ENCODE measurements around the gene USE1. TPM values are rescaled to one million over a fixed set of nuclear protein-coding genes. Genes with fewer than 3 reads are reported as not detected.

Gene USE1
- total RNA-seq, 4 donors from 2014 or later, result 7.7 to 13.6 (median 11.2) TPM

DNA sequence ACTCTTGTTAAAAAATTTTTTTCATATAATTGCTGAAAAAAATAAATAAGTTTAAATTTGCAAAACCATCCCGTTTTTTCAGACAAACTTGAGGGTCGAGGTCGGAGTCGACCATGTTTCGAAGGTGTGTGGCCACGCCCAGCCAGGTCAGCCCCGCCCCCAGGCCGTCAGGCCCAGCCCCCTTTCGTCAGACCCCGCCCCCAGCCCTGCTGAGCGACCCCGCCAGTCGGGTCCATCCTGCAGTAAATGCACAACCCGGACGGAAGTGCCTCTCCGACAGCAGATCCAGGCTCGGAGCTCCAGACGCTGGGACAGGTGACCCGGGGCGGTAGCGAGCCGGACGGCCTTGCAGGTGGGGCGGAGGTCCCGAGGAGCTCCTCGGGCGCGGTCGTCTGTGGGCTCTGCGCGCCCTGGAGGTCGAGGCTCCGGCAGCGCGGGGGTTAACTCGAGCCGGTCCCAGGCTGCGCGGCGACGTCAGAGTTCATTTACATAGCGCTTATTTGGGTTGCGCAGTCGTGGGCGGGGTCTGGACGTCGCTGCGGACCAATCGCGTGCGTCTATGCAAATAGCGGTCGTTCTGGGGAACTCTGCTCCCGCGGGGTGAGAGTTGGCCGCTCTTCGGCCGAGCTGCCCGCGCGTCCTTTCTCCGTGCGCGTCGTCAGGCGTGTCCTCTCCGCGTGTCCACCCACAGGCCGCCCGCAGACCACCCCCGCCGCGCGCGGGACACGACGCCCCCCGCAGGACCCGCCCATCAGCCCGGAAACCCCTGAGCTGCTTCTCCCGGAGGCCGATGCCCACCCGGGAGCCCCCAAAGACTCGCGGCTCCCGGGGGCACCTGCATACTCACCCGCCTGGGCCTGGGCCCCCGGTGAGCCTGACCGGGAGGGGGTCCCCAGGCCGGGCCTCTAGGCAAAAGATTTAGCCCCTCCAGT lies 11.1 kb downstream of the USE1 start, which contains the start of gene OCEL1:
Gene OCEL1, plus strand, starts transcription at position 225 of the 932 bp plus-strand sequence. Its CDS starts 22 bp downstream, at position 247.
- DNase-seq, result peak; percentile 98 to 99 (median 99)
- no peaks in the 10 kb centered on the region for H3K27me3 ChIP-seq
- TF ChIP-seq CTCF (IDR thresholded peaks at IDR 0.05) (no peak), POLR2A (IDR thresholded peaks at IDR 0.05) (peak; percentile 71 to 82)
- peaks cover 0 to 9% (median 3%) of the 10 kb centered on the region in 4 donors for H3K4me1 ChIP-seq
- H3K36me3 ChIP-seq, result peaks cover 0 to 15% (median 0%) of the 10 kb centered on the region in 3 donors
- no peaks in the 10 kb centered on the region for H3K9me3 ChIP-seq
- H3K27ac ChIP-seq, result peak within 1 kb of the TSS; percentile 81 to 94 (median 92)
- H3K4me3 ChIP-seq, result peak within 1 kb of the TSS; percentile 50 to 79 (median 68)

- Histone ChIP-seq H3K27me3 (no peaks in the 10 kb centered on the region), H3K9me3 (no peaks in the 10 kb centered on the region), H3K27ac (no peak overlapping the region), H3K4me1 (peaks cover 0 to 9% (median 3%) of the 10 kb centered on the region in 4 donors), H3K4me3 (no peak overlapping the region), H3K36me3 (peaks cover 0 to 32% (median 0%) of the 10 kb centered on the region in 3 donors)
- DNase-seq, result no peak
- no peak for TF ChIP-seq POLR2A (IDR thresholded peaks at IDR 0.05)
- no peak for TF ChIP-seq CTCF (IDR thresholded peaks at IDR 0.05)
These were observed 12.7 kb downstream of the USE1 start for GRCh38 chr19:17227798-17228367.

- H3K9me3 ChIP-seq, result no peaks in the 10 kb centered on the region
- H3K4me1 ChIP-seq, result peaks cover 0 to 15% (median 8%) of the 10 kb centered on the region in 4 donors
- no peaks in the 10 kb centered on the region for H3K27me3 ChIP-seq
- no peak for DNase-seq
- H3K36me3 ChIP-seq, result peaks cover 0 to 40% (median 0%) of the 10 kb centered on the region in 3 donors
- TF ChIP-seq CTCF (IDR thresholded peaks at IDR 0.05), result no peak
- no peak for TF ChIP-seq POLR2A (IDR thresholded peaks at IDR 0.05)
- H3K27ac ChIP-seq, result no peak overlapping the region
- no peak overlapping the region for H3K4me3 ChIP-seq
These were observed 14.7 kb downstream of the USE1 start for GRCh38 chr19:17229890-17230289.

DNA sequence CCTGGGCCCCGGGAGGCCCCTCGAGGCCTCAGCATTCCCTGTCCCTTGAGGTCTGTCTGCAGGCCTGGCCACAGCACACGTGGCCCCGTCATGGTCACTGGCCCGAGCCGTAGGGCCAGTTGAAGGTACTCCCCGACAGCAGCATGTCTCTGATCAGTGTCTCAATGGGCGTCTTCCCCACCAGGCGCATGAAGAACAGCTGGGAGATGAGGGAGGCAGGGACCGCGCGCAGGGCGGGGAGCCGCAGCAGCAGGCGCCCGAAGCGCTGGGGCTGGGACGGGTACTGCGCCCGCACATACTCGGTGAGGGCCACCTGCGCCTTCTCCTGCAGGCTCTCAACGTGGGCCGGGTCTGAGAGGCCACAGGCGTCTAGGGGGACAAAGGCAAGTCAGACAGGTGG lies 17.1 kb downstream of the USE1 start:
- no peaks in the 10 kb centered on the region for H3K9me3 ChIP-seq
- no peaks in the 10 kb centered on the region for H3K27me3 ChIP-seq
- peaks cover 3 to 32% (median 12%) of the 10 kb centered on the region in 4 donors for H3K4me1 ChIP-seq
- H3K27ac ChIP-seq, result no peak overlapping the region
- DNase-seq, result no peak
- no peak overlapping the region for H3K4me3 ChIP-seq
- TF ChIP-seq CTCF (IDR thresholded peaks at IDR 0.05), result no peak
- TF ChIP-seq POLR2A (IDR thresholded peaks at IDR 0.05), result no peak
- H3K36me3 ChIP-seq, result peaks cover 0 to 40% (median 0%) of the 10 kb centered on the region in 3 donors

DNA sequence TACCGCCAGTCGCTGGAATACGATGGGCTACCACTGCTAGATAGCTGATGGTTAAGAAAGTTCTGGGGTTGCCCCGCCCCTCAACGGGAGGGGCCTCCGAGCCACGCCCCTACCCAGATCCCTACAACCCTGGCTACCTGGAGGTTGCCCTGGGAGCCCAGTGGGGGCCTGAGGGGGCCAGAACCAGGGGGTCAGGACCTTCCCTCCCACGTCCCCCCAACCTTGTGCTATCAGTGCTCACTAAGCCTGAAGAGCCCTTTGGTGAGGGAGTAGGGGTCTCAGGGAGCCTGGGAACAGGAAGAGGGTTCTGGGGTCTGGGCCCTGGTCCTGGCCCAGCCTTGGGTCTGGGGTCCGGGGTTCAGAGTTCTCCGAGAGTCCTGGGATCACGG lies 19.7 kb downstream of the USE1 start:
- peak; percentile 67 to 87 (median 76) for DNase-seq
- H3K4me1 ChIP-seq, result peaks cover 3 to 46% (median 12%) of the 10 kb centered on the region in 4 donors
- peak overlapping the region; percentile 46 to 66 (median 61) for H3K4me3 ChIP-seq
- TF ChIP-seq CTCF (IDR thresholded peaks at IDR 0.05), result no peak
- TF ChIP-seq POLR2A (IDR thresholded peaks at IDR 0.05), result peak in 1 of 2 donors; percentile 3
- H3K27ac ChIP-seq, result peak overlapping the region; percentile 47 to 80 (median 73)
- H3K36me3 ChIP-seq, result peaks cover 0 to 47% (median 0%) of the 10 kb centered on the region in 3 donors
- H3K9me3 ChIP-seq, result no peaks in the 10 kb centered on the region
- no peaks in the 10 kb centered on the region for H3K27me3 ChIP-seq
